ENCODE measurements around the gene KLF2. TPM values are rescaled to one million over a fixed set of nuclear protein-coding genes. Genes with fewer than 3 reads are reported as not detected.
"Not testable (repeated sequence)": the region's sequence is repeated elsewhere in the genome, so short reads cannot be mapped to it uniquely, and the experiment has no call there.

Gene KLF2
- total RNA-seq, 1 donor from 2014 or later, result 137 TPM

- Histone ChIP-seq H3K9me3 (no peaks in the 10 kb centered on the region), H3K4me3 (no peak overlapping the region), H3K36me3 (no peaks in the 10 kb centered on the region), H3K27me3 (ENCODE audit: low read depth) (no peaks in the 10 kb centered on the region), H3K4me1 (no peaks in the 10 kb centered on the region), H3K27ac (no peak overlapping the region)
- intact Hi-C loops (cut with DNase I), result no loop called here
- no peak for TF ChIP-seq CTCF (IDR thresholded peaks at IDR 0.05)
- DNase-seq, result no peak
- peak in 1 of 2 donors; percentile 9 for ATAC-seq
Measured at GRCh38 chr19:16303755-16304154, 20.9 kb upstream of the KLF2 start.

GRCh38 chr19:16304511-16304910 lies 20.1 kb upstream of the KLF2 start:
- H3K4me1 ChIP-seq; H3K36me3 ChIP-seq; H3K27me3 ChIP-seq (ENCODE audit: low read depth); H3K27ac ChIP-seq; H3K4me3 ChIP-seq; DNase-seq; ATAC-seq; intact Hi-C loops (cut with DNase I); H3K9me3 ChIP-seq: not testable (repeated sequence)

GRCh38 chr19:16305060-16305459 lies 19.6 kb upstream of the KLF2 start:
- not testable (repeated sequence) for H3K9me3 ChIP-seq, H3K27ac ChIP-seq

GRCh38 chr19:16306728-16307402 lies 17.8 kb upstream of the KLF2 start:
- Histone ChIP-seq H3K27ac (no peak overlapping the region), H3K9me3 (no peaks in the 10 kb centered on the region), H3K4me1 (no peaks in the 10 kb centered on the region), H3K36me3 (no peaks in the 10 kb centered on the region), H3K4me3 (no peak overlapping the region), H3K27me3 (ENCODE audit: low read depth) (no peaks in the 10 kb centered on the region)
- intact Hi-C loops (cut with DNase I), result no loop called here
- TF ChIP-seq CTCF (IDR thresholded peaks at IDR 0.05), result no peak
- DNase-seq, result no peak
- ATAC-seq, result no peak

More at GRCh38 chr19:16305060-16305459, 19.6 kb upstream of the KLF2 start:
- H3K27me3 ChIP-seq (ENCODE audit: low read depth); DNase-seq; H3K4me1 ChIP-seq; ATAC-seq; H3K36me3 ChIP-seq; intact Hi-C loops (cut with DNase I); H3K4me3 ChIP-seq: not testable (repeated sequence)

GRCh38 chr19:16308081-16308480 lies 16.5 kb upstream of the KLF2 start:
- Histone ChIP-seq H3K9me3 (no peaks in the 10 kb centered on the region), H3K27ac (no peak overlapping the region), H3K36me3 (no peaks in the 10 kb centered on the region), H3K27me3 (ENCODE audit: low read depth) (no peaks in the 10 kb centered on the region), H3K4me1 (no peaks in the 10 kb centered on the region), H3K4me3 (no peak overlapping the region)
- TF ChIP-seq CTCF (IDR thresholded peaks at IDR 0.05), result no peak
- ATAC-seq (no peak), DNase-seq (no peak)
- intact Hi-C loops (cut with DNase I), result no loop called here

- no peaks in the 10 kb centered on the region for H3K9me3 ChIP-seq
- H3K27ac ChIP-seq, result no peak overlapping the region
- peaks cover 6% of the 10 kb centered on the region for H3K4me1 ChIP-seq
- ATAC-seq (no peak), DNase-seq (no peak)
- no peak for TF ChIP-seq CTCF (IDR thresholded peaks at IDR 0.05)
- no peaks in the 10 kb centered on the region for H3K36me3 ChIP-seq
- no peaks in the 10 kb centered on the region for H3K27me3 ChIP-seq (ENCODE audit: low read depth)
- intact Hi-C loops (cut with DNase I), result no loop called here
- H3K4me3 ChIP-seq, result no peak overlapping the region
Measured at GRCh38 chr19:16309643-16310042, 15.0 kb upstream of the KLF2 start.
